Astrocyte (in vitro differentiated cells and primary cell): ENCODE data around the gene CNTNAP2.

Experiments
- CTCF ChIP-seq: IDR thresholded peaks from 2 replicates; pipeline ENCODE4 v1.5.1; 2011; ENCODE audit warnings: low read depth, mild to moderate bottlenecking, inconsistent platforms, low read length, moderate library complexity; ENCODE audit not compliant: insufficient read depth
- EZH2 ChIP-seq: IDR thresholded peaks from 2 replicates; pipeline ENCODE4 v1.6.1; 2012; ENCODE audit warnings: mild to moderate bottlenecking, low read length, inconsistent platforms; ENCODE audit not compliant: insufficient read depth

- TF ChIP-seq CTCF (no peak), EZH2 (no peak)
Measured at GRCh38 chr7:148079206-148080080, 1962.8 kb downstream of the CNTNAP2 start.
